ENCODE results near the gene IFT52. TPM values are rescaled to one million over a fixed set of nuclear protein-coding genes. Genes with fewer than 3 reads are reported as not detected.
"Not testable (repeated sequence)": the region's sequence is repeated elsewhere in the genome, so short reads cannot be mapped to it uniquely, and the experiment has no call there.

IFT52 gene
- total RNA-seq, 1 experiment from 2014 or later, result 53.6 TPM

- no peak for DNase-seq (ENCODE audit: low spot score)
Observed at GRCh38 chr20:43567477-43567876, 23.3 kb upstream of the IFT52 start.

- DNase-seq (ENCODE audit: low spot score), result no peak
Observed at GRCh38 chr20:43568706-43569105, 22.0 kb upstream of the IFT52 start.

DNA sequence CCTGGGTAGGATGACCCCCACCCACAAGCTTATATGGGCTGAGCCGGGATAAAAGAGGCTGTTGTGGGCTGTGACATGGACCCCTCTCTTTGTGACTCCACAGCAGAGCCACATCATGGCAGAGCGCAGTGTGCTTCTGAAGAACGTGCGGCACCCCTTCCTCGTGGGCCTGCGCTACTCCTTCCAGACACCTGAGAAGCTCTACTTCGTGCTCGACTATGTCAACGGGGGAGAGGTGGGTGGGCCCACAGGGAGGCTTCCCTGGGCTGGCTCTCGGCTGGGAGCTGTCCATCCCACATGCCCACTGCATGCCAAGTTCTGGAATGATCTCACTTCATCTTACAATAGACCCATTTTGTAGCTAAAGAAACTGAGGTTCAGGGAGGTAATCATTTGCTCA, 21.5 kb upstream of the IFT52 start:
- DNase-seq (ENCODE audit: low spot score), result no peak

- no peak for DNase-seq (ENCODE audit: low spot score)
Observed at GRCh38 chr20:43570496-43570895, 20.2 kb upstream of the IFT52 start.

DNA sequence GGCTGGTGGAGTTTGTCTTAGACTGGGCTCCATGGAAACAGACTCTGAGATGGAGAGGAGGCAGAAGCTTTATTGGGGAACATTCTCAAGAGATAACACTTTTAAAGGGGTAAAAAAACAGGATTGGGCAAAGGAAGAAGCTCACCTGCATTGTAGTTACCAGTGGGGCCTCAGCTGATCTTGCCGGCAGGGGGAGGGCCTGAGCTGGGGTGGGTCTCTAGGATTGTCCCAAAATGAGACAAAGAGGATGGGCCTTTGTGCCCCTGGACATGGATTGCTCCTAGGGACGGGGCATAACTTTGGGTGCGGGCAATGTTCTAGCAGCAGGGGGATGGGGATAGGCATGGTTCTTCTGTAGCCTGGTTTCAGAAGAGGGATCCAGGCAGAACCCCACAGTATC, 19.4 kb upstream of the IFT52 start:
- DNase-seq (ENCODE audit: low spot score), result no peak

DNA sequence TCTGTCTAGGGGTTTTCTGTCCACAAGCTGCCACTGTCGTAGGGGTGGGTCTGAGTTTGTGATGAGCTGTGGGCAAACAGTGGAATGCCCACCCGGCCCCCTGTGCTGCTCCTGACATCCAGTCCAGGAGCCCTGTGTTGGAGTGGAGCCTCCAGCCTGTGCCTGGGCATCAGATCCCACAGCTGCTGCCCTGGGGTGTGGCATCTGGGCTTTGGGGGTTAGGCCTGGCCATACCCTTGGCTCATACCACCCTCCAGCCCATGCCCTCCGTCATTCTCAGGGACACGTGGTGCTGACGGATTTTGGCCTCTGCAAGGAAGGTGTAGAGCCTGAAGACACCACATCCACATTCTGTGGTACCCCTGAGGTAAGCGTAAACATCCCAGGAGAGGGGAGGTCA, 19.0 kb upstream of the IFT52 start:
- DNase-seq (ENCODE audit: low spot score), result no peak

DNA sequence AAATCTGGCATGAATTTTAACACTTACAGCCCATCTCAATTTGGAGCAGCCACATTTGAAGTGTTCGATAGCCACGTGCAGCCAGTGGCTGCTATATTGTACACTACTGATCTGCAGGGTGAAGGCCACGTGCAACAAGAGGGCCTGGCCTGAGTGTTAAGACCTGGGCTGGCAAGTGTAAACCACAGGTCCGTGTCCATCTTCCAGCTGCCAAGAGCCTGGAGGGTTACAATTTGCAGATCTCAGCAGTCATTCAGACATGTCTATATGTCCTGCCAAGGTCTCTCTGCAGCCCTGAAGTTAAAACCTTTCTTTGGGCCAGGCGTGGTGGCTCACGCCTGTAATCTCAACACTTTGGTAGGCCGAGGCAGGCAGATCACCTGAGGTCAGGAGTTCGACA, 17.8 kb upstream of the IFT52 start:
- DNase-seq (ENCODE audit: low spot score), result no peak

GRCh38 chr20:43576108-43576507, 14.6 kb upstream of the IFT52 start:
- DNase-seq (ENCODE audit: low spot score), result no peak

DNA sequence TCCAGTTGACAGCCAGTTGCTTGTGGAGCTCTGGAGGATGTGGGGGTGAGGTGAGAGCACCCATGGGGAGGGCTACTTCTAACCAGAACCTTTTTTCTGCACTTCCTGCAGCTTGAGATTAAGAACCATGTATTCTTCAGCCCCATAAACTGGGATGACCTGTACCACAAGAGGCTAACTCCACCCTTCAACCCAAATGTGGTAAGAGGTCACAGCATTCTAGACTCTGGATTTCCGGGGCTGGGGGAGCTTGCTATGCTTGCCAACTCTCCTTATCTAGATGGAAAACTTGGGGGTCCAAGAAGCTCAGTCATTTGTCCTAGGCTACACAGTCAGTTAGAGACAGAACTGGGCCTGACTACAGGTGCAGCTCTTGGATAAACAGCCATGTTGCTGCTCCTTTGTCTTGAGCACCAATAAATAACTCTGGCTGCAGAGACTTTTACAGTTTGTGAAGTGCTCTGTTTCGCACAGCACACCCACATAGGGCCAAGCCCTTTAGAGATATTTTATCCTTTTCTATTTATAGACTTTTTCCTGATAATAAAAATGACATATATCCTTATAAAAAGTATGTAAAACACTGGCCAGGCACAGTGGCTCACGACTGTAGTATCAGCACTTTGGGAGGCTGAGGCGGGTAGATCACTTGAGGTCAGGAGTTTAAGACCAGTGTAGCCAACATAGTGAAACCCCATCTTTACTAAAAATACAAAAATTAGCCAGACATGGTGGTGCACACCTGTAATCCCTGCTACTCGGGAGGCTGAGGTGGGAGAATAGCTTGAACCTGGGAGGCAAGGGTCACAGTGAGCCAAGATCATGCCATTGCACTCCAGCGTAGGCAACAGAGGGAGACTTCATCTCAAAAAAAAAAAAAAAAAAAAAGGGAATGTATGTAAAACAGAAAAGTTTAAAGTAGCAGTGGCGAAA, 10.6 kb upstream of the IFT52 start:
- DNase-seq (ENCODE audit: low spot score), result no peak

DNA sequence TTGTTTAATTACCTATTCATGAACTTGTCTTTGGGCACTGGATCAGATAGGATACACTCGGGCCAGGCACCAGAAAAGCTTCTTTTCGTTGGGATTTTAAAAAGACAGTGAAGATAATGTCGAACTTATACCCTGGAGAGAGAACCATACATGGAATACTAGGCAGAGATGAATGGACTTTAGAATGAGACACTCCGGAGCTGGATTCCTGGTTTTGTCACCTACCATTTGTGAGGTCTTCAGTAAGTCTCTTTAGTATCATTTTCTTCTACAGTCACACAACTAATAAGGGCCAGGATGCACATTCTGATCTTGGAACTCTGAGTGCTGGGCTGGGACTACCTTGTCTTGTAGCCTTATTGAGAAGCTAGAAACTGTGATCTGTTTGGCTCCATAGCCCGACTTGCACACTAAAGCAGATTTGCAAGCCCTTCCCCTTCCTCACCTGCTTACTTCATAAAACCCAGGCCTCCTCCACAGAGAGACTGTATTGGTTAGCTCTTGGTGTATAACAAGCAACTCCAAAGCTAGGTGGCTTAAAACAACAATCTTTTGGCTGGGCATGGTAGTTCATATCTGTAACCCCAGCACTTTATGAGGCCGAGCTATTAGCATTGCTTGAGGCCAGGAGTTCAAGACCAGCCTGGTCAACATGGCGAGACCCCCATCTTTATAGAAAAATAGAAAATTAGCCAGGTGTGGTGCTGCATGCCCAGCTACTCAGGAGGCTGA, 7.4 kb upstream of the IFT52 start:
- DNase-seq (ENCODE audit: low spot score), result no peak

- peak; percentile 48 for DNase-seq (ENCODE audit: low spot score)
Observed at GRCh38 chr20:43583982-43584432, 6.7 kb upstream of the IFT52 start.

GRCh38 chr20:43584448-43585136, 6.1 kb upstream of the IFT52 start:
- DNase-seq (ENCODE audit: low spot score), result no peak

GRCh38 chr20:43586641-43587040, 4.1 kb upstream of the IFT52 start:
- no peak for DNase-seq (ENCODE audit: low spot score)

- DNase-seq (ENCODE audit: low spot score), result not testable (repeated sequence)
Observed at GRCh38 chr20:43588526-43588925, 2.2 kb upstream of the IFT52 start.

- DNase-seq (ENCODE audit: low spot score), result peak; percentile 17
Observed at GRCh38 chr20:43590036-43590391, 723 bp upstream of the IFT52 start.

DNA sequence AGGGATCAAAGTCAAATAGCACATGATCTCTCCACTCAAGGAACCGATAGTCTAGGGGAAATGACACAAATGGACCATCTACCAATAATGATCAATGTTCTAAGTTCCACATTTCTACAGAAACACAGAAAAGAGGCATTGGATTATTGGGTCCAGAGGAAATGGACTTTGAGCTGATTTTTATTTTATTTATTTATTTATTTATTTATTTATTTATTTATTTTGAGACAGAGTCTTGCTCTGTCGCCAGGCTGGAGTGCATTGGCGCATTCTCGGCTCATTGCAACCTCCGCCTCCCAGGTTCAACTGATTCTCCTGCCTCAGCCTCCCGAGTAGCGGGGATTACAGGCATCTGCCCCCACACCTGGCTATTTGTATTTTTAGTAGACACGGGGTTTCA, 11.2 kb downstream of the IFT52 start:
- DNase-seq (ENCODE audit: low spot score), result not testable (repeated sequence)

- DNase-seq (ENCODE audit: low spot score), result no peak
Observed at GRCh38 chr20:43603124-43603523, 12.4 kb downstream of the IFT52 start.

- no peak for DNase-seq (ENCODE audit: low spot score)
Observed at GRCh38 chr20:43605715-43606114, 15.0 kb downstream of the IFT52 start.

DNA sequence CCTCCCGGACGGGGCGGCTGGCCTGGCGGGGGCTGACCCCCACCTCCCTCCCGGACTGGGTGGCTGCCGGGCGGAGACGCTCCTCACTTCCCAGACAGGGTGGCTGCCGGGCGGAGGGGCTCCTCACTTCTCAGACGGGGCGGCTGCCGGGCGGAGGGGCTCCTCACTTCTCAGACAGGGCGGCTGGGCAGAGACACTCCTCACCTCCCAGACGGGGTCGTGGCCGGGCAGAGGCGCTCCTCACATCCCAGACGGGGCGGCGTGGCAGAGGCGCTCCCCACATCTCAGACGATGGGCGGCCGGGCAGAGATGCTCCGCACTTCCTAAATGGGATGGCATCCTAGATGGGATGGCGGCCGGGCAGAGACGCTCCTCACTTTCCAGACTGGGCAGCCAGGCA, 16.5 kb downstream of the IFT52 start:
- not testable (repeated sequence) for DNase-seq (ENCODE audit: low spot score)

DNA sequence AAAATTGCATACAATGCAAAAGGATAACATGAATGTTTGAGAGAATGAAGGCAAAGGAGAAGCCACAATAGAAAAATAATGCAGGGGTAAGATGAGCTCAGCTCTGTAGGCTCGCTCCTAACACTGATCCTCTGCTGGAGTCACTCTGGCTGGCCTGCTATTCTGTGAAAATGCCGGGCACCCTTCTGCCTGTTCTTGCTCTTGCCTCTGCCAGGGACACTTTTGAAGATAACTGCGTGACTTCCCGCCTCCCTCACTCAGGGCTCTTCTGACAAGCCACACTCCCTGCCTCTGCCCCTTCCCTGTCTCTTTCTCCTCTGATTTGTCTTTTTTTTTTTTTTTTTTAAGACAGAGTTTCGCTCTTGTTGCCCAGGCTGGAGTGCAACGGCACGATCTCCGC, 40.9 kb downstream of the IFT52 start:
- DNase-seq (ENCODE audit: low spot score), result no peak

GRCh38 chr20:43636429-43636828, 45.7 kb downstream of the IFT52 start:
- no peak for DNase-seq (ENCODE audit: low spot score)

DNA sequence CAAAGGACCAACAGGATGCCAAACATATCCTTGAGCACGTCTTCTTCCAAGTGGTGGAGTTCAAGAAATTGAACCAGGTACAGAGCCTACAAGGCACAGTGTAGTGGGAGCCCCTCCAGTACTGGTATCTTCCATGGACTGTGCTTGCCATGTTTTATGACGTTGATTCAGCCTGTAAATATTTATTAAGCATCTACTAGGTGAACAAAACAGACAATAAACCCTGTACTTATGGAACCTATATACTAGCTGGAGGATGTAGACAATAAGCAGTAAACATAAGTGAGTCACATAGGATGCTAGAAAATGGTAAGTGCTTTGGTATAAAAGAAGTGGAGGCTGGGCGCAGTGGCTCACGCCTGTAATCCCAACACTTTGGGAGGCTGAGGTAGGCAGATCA, 51.8 kb downstream of the IFT52 start:
- DNase-seq (ENCODE audit: low spot score), result no peak
